IMR-90 (cell line): Measurements from ENCODE around the gene MEPCE. TPM values are rescaled to one million over a fixed set of nuclear protein-coding genes. Genes with fewer than 3 reads are reported as not detected.
A peak's percentile ranks its signal among the peaks of the same experiment; 100 is the strongest.

Experiments used
- ATAC-seq: fragments of 200-7000 bp; cut with Tn5 transposase; 2 replicates; pipeline ENCODE4 v1.9.1; 2020; ENCODE audit warnings: low read depth, mild to moderate bottlenecking, moderate library complexity
- BruUV-seq: library from RNA; stranded (reverse); fragments of 400-500 nt; replicated peaks from 2 replicates; lab custom pipeline; 2021; lab: Mats Ljungman, UMichigan
- CTCF ChIA-PET: fragments of 300-600 bp; formaldehyde crosslinking; extraction: SDS; loops from one replicate; lab custom pipeline; 2021; ENCODE audit warnings: antibody characterized with exemption; lab: Yijun Ruan, JAX
- POLR2A ChIA-PET: fragments of 300-600 bp; sonication (Branson Sonifier 250); formaldehyde crosslinking; loops from one replicate; lab custom pipeline; 2022; ENCODE audit warnings: antibody characterized with exemption; ENCODE audit not compliant: unreplicated experiment; lab: Charles Lee
- DNase-seq: peaks from one replicate; pipeline ENCODE4 v3.0.0; 2013
- H2AFZ ChIP-seq: replicated peaks from 2 replicates; pipeline ENCODE3; 2013; ENCODE audit warnings: low read length, mild to moderate bottlenecking; ENCODE audit not compliant: poor library complexity
- H2AK5ac ChIP-seq: 2 replicates; pipeline ENCODE4 v1.6.1; 2013; ENCODE audit warnings: low read depth, low read length, inconsistent platforms
- H2AK9ac ChIP-seq: replicated peaks from 2 replicates; pipeline ENCODE3; 2013; ENCODE audit warnings: mild to moderate bottlenecking, low read depth, low read length, moderate library complexity; ENCODE audit not compliant: poor library complexity
- H2BK120ac ChIP-seq: 2 replicates; pipeline ENCODE4 v1.6.1; 2013; ENCODE audit warnings: low read depth, low read length, inconsistent platforms
- H2BK15ac ChIP-seq: 3 replicates; pipeline ENCODE4 v1.6.1; 2013; ENCODE audit warnings: low read depth, low read length, inconsistent platforms
- H2BK20ac ChIP-seq: 2 replicates; pipeline ENCODE4 v1.6.1; 2013; ENCODE audit warnings: low read depth, mild to moderate bottlenecking, inconsistent platforms, low read length, moderate library complexity
- H2BK5ac ChIP-seq: 2 replicates; pipeline ENCODE4 v1.6.1; 2013; ENCODE audit warnings: mild to moderate bottlenecking, low read depth, low read length, inconsistent platforms; ENCODE audit not compliant: poor library complexity, severe bottlenecking
- H3K14ac ChIP-seq: replicated peaks from 2 replicates; pipeline ENCODE4 v1.6.1; 2013; ENCODE audit warnings: low read depth, low read length, inconsistent platforms
- H3K18ac ChIP-seq: 2 replicates; pipeline ENCODE4 v1.6.1; 2013; ENCODE audit warnings: low read depth, low read length, control low read depth
- H3K23ac ChIP-seq: 2 replicates; pipeline ENCODE4 v1.6.1; 2013; ENCODE audit warnings: low read depth, low read length, inconsistent platforms
- H3K27ac ChIP-seq: 2 replicates; pipeline ENCODE4 v1.5.1; 2013; ENCODE audit warnings: mild to moderate bottlenecking, control low read depth, low read length; ENCODE audit not compliant: insufficient read depth
- H3K27me3 ChIP-seq: 2 replicates; pipeline ENCODE4 v1.6.1; 2013; ENCODE audit warnings: low read length; ENCODE audit not compliant: control insufficient read depth, insufficient read depth
- H3K36me3 ChIP-seq: 2 replicates; pipeline ENCODE4 v1.6.1; 2013; ENCODE audit warnings: low read length, mixed read lengths; ENCODE audit not compliant: control insufficient read depth, insufficient read depth
- H3K4ac ChIP-seq: 2 replicates; pipeline ENCODE4 v1.6.1; 2013; ENCODE audit warnings: low read depth, low read length, inconsistent platforms
- H3K4me1 ChIP-seq: 2 replicates; pipeline ENCODE4 v1.6.1; 2013; ENCODE audit warnings: low read length, mixed read lengths; ENCODE audit not compliant: control insufficient read depth, insufficient read depth
- H3K4me2 ChIP-seq: 2 replicates; pipeline ENCODE4 v1.6.1; 2013; ENCODE audit warnings: low read depth, mild to moderate bottlenecking, control low read depth, low read length, moderate library complexity
- H3K4me3 ChIP-seq: 2 replicates; pipeline ENCODE4 v1.5.1; 2013; ENCODE audit warnings: low read depth, mild to moderate bottlenecking, control low read depth, low read length, moderate library complexity; ENCODE audit not compliant: insufficient read depth
- H3K56ac ChIP-seq: 2 replicates; pipeline ENCODE4 v1.6.1; 2013; ENCODE audit warnings: low read length, inconsistent platforms; ENCODE audit not compliant: insufficient read depth; ENCODE audit errors: extremely low read depth
- H3K79me1 ChIP-seq, 2 experiments: 2 replicates each; pipeline ENCODE4 v1.6.1; 2013; ENCODE audit warnings: low read length in 2 of 2, inconsistent platforms in 1 of 2, low read depth in 1 of 2
- H3K9ac ChIP-seq: 2 replicates; pipeline ENCODE4 v1.6.1; 2013; ENCODE audit warnings: low read depth, low read length, control low read depth
- H3K9me1 ChIP-seq: 2 replicates; pipeline ENCODE4 v1.6.1; 2013; ENCODE audit warnings: low read length, inconsistent platforms; ENCODE audit not compliant: insufficient read depth
- H3K9me3 ChIP-seq: 2 replicates; pipeline ENCODE4 v1.6.1; 2013; ENCODE audit warnings: low read length; ENCODE audit not compliant: control insufficient read depth, insufficient read depth
- H4K20me1 ChIP-seq: 2 replicates; pipeline ENCODE4 v1.6.1; 2013; ENCODE audit warnings: low read length, inconsistent platforms; ENCODE audit not compliant: insufficient read depth
- H4K5ac ChIP-seq: 2 replicates; pipeline ENCODE4 v1.6.1; 2013; ENCODE audit warnings: mild to moderate bottlenecking, low read depth, low read length, control low read depth
- H4K8ac ChIP-seq, 2 experiments: 2 replicates each; pipeline ENCODE4 v1.6.1; 2013; ENCODE audit warnings: low read depth in 2 of 2, low read length in 2 of 2, control low read depth in 1 of 2, inconsistent platforms in 1 of 2
- H4K91ac ChIP-seq: 2 replicates; pipeline ENCODE4 v1.6.1; 2013; ENCODE audit warnings: low read depth, low read length, inconsistent platforms; ENCODE audit not compliant: insufficient read depth
- BHLHE40 ChIP-seq: fragments of 150-350 bp; IDR thresholded peaks from 2 replicates; pipeline ENCODE4 v1.6.1; 2016; ENCODE audit warnings: mild to moderate bottlenecking, low read depth, low read length
- CEBPB ChIP-seq: IDR thresholded peaks from 2 replicates; pipeline ENCODE4 v1.6.1; 2012; ENCODE audit warnings: low read depth, low read length, improper control_type of control experiment
- FOS ChIP-seq: fragments of 150-350 bp; IDR thresholded peaks from 2 replicates; pipeline ENCODE4 v1.6.1; 2016; ENCODE audit warnings: low read depth, low read length
- MAFK ChIP-seq: IDR thresholded peaks from 2 replicates; pipeline ENCODE4 v1.6.1; 2012; ENCODE audit warnings: low read depth, low read length, improper control_type of control experiment
- MXI1 ChIP-seq: IDR thresholded peaks from 2 replicates; pipeline ENCODE4 v1.6.1; 2012; ENCODE audit warnings: low read depth, mild to moderate bottlenecking, low read length, moderate library complexity, borderline replicate concordance
- NFE2L2 ChIP-seq: fragments of 150-350 bp; IDR thresholded peaks from 2 replicates; pipeline ENCODE4 v1.6.1; 2016; ENCODE audit warnings: low read depth, mild to moderate bottlenecking, low read length
- POLR2A ChIP-seq: IDR thresholded peaks from 2 replicates; pipeline ENCODE4 v1.6.1; 2012; ENCODE audit warnings: mild to moderate bottlenecking, low read depth, low read length
- RAD21 ChIP-seq: IDR thresholded peaks from 2 replicates; pipeline ENCODE4 v1.6.1; 2012; ENCODE audit warnings: low read length, improper control_type of control experiment
- RCOR1 ChIP-seq: IDR thresholded peaks from 2 replicates; pipeline ENCODE4 v1.6.1; 2012; ENCODE audit warnings: mild to moderate bottlenecking, low read length, improper control_type of control experiment; ENCODE audit not compliant: insufficient replicate concordance
- RFX5 ChIP-seq: IDR thresholded peaks from 2 replicates; pipeline ENCODE4 v1.8.0; 2012; ENCODE audit warnings: low read depth, mild to moderate bottlenecking, low read length, moderate library complexity
- SMC3 ChIP-seq: fragments of 150-350 bp; IDR thresholded peaks from 2 replicates; pipeline ENCODE4 v1.6.1; 2016; ENCODE audit warnings: low read depth, mild to moderate bottlenecking, antibody characterized with exemption, low read length, moderate library complexity
- WGBS, 2 experiments: methylation state at CpG; one replicate each; pipeline versions ENCODE4 v1.1.5 to v1.1.7; 2013; ENCODE audit warnings: missing lambda C conversion rate in 2 of 2; ENCODE audit not compliant: insufficient read length in 1 of 2; ENCODE audit errors: extremely low coverage in 2 of 2; 5-methylcytosine and 5-hydroxymethylcytosine counted together
- dilution Hi-C: fragments of 300-500 bp; cut with HindIII; formaldehyde crosslinking; loops from one replicate; pipeline ENCODE4 v1.14.3; 2018; ENCODE audit warnings: low sequenced_read_pairs; ENCODE audit not compliant: unreplicated experiment
- in situ Hi-C: fragments of 300-500 bp; cut with MboI; formaldehyde crosslinking; loops from 3 replicates; pipeline ENCODE4 v1.14.3; 2019; ENCODE audit warnings: low sequenced_read_pairs, inconsistent platforms, mixed read lengths
- intact Hi-C: fragments of 100-400 bp; cut with micrococcal nuclease; formaldehyde crosslinking; loops from 2 replicates; pipeline ENCODE4 v1.10.0; 2022
- polyA plus RNA-seq, 3 experiments: library from polyadenylated mRNA; depleted of rRNA; stranded (reverse); fragments of >200 nt; gene quantifications; 2 replicates each; pipeline ENCODE4 v1.2.3, GENCODE V29; 2012; ENCODE audit warnings: low replicate concordance in 1 of 3
- total RNA-seq: library from RNA; depleted of rRNA; stranded (reverse); fragments of >200 nt; gene quantifications from 2 replicates; pipeline ENCODE4 v1.2.3, GENCODE V29; 2012
- TF ChIP-seq, protein P1 (sequence below): fragments of 150-350 bp; IDR thresholded peaks from 2 replicates; pipeline ENCODE4 v1.6.1; 2016; ENCODE audit warnings: low read depth, mild to moderate bottlenecking, low read length, moderate library complexity, borderline replicate concordance
- TF ChIP-seq, protein P2 (sequence below): fragments of 150-350 bp; IDR thresholded peaks from 2 replicates; pipeline ENCODE4 v1.6.1; 2017; ENCODE audit warnings: mild to moderate bottlenecking, antibody characterized with exemption, low read length, low read depth
- TF ChIP-seq, protein P3 (sequence below): conservative IDR thresholded peaks from 2 replicates; pipeline ENCODE4 v1.5.1; 2012; ENCODE audit warnings: mild to moderate bottlenecking, low read depth, low read length, improper control_type of control experiment

Gene MEPCE
- total and polyA plus RNA-seq, 2 of the 4 experiments (the other 2 are of a cell fraction): 18.2 to 22.9 TPM

DNA sequence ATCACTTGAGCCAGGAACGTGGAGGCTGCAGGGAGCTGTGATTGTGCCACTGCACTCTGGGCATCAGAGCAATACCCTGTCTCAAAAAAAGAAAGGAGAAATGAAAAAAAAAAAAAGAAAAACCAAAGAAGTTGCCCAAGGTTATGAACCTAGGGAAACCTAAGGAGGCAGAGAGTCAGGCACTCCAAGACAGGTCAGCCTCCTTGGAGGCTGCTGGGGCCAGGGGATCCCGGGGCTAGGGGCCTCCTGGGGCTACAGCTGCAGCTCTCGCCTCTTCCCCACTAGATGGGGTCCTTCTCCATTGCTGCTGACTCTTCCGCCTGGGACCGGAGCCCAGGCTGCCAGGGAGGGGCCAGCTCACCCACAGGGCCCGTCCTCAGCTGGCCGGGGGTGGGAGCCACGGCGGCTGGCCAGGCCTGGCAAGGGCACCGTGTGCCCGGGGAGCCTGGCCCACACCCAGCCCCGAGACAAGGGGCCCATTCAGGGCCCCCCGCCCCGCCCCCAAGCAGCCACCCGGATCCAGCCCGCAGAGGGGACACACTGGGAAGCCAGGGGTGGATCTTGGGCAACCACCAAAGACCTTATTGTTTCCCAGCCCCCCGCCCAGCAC is 36.2 kb downstream of the MEPCE start:
- H3K14ac ChIP-seq: no peak overlapping the region
- intact Hi-C loops (loop anchor here (1.0 kb wide), 1 partner anchor 93 kb away; no protein-coding TSS in a partner anchor), in situ Hi-C loops (loop anchor here (10.0 to 25.0 kb wide), 2 partner anchors 229 to 396 kb away; partner anchors contain the start of genes GIGYF1, SLC12A9 and TRIP6), dilution Hi-C loops (no loop called here)
- H4K91ac ChIP-seq: no peak overlapping the region
- ChIA-PET CTCF (interaction anchor here (0.6 to 1.5 kb wide), 9 partner anchors 10 to 587 kb away, joined by 3 to 8 read pairs (median 4); partner anchors contain the start of gene ZCWPW1), POLR2A (interaction anchor here (0.7 kb wide), 1 partner anchor 32 kb away, joined by 5 read pairs; no protein-coding TSS in a partner anchor)
- H3K9me1 ChIP-seq: peaks cover 9% of the 10 kb centered on the region
- H3K4ac ChIP-seq: no peak overlapping the region
- H3K9me3 ChIP-seq: no peaks in the 10 kb centered on the region
- no peak overlapping the region for H3K27ac ChIP-seq
- H2BK15ac ChIP-seq: no peak overlapping the region
- H4K5ac ChIP-seq: no peak overlapping the region
- peak overlapping the region in 1 of 2 experiments; percentile 57; a peak in 1 of 4 replicates for H4K8ac ChIP-seq
- H3K4me2 ChIP-seq: no peak overlapping the region
- DNase-seq: peak; percentile 71
- H3K36me3 ChIP-seq: peaks cover 27% of the 10 kb centered on the region; the same call in 1 of the 2 replicates
- H2BK20ac ChIP-seq: no peak overlapping the region
- H3K79me1 ChIP-seq: peaks cover 2 to 21% of the 10 kb centered on the region in 2 experiments; a peak in 1 of 4 replicates
- H3K4me3 ChIP-seq: no peak overlapping the region
- no peak overlapping the region for H3K56ac ChIP-seq
- WGBS, 2 experiments: 11% methylated on average over 4 of the region's 17 CpGs; no CpG with 5 or more reads in 1 of the 2 experiments
- H2AK9ac ChIP-seq: no peak overlapping the region
- peak overlapping the region; percentile 80; the same call in 1 of the 2 replicates for H2AK5ac ChIP-seq
- no peak overlapping the region for H3K23ac ChIP-seq
- H2BK5ac ChIP-seq: no peak overlapping the region
- ATAC-seq: peak; percentile 84
- H2AFZ ChIP-seq: peak overlapping the region; percentile 61
- no peak overlapping the region for H3K9ac ChIP-seq
- no peaks in the 10 kb centered on the region for H3K27me3 ChIP-seq
- no peak overlapping the region for H2BK120ac ChIP-seq
- no peak overlapping the region for H3K18ac ChIP-seq
- no TSS peak for BruUV-seq
- peaks cover 12% of the 10 kb centered on the region for H3K4me1 ChIP-seq
- peaks cover 7% of the 10 kb centered on the region for H4K20me1 ChIP-seq
- TF ChIP-seq BHLHE40: no peak
- TF ChIP-seq RCOR1: no peak
- TF ChIP-seq NFE2L2: no peak
- TF ChIP-seq, protein P1, sequence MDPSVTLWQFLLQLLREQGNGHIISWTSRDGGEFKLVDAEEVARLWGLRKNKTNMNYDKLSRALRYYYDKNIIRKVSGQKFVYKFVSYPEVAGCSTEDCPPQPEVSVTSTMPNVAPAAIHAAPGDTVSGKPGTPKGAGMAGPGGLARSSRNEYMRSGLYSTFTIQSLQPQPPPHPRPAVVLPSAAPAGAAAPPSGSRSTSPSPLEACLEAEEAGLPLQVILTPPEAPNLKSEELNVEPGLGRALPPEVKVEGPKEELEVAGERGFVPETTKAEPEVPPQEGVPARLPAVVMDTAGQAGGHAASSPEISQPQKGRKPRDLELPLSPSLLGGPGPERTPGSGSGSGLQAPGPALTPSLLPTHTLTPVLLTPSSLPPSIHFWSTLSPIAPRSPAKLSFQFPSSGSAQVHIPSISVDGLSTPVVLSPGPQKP: no peak
- TF ChIP-seq SMC3: peak; percentile 54
- TF ChIP-seq CEBPB: no peak
- TF ChIP-seq MAFK: no peak
- TF ChIP-seq RFX5: no peak
- TF ChIP-seq, protein P2, sequence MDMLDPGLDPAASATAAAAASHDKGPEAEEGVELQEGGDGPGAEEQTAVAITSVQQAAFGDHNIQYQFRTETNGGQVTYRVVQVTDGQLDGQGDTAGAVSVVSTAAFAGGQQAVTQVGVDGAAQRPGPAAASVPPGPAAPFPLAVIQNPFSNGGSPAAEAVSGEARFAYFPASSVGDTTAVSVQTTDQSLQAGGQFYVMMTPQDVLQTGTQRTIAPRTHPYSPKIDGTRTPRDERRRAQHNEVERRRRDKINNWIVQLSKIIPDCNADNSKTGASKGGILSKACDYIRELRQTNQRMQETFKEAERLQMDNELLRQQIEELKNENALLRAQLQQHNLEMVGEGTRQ: no peak
- peak; percentile 68 for TF ChIP-seq RAD21
- no peak for TF ChIP-seq MXI1
- TF ChIP-seq, protein P3, sequence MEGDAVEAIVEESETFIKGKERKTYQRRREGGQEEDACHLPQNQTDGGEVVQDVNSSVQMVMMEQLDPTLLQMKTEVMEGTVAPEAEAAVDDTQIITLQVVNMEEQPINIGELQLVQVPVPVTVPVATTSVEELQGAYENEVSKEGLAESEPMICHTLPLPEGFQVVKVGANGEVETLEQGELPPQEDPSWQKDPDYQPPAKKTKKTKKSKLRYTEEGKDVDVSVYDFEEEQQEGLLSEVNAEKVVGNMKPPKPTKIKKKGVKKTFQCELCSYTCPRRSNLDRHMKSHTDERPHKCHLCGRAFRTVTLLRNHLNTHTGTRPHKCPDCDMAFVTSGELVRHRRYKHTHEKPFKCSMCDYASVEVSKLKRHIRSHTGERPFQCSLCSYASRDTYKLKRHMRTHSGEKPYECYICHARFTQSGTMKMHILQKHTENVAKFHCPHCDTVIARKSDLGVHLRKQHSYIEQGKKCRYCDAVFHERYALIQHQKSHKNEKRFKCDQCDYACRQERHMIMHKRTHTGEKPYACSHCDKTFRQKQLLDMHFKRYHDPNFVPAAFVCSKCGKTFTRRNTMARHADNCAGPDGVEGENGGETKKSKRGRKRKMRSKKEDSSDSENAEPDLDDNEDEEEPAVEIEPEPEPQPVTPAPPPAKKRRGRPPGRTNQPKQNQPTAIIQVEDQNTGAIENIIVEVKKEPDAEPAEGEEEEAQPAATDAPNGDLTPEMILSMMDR: peak; percentile 71
- no peak for TF ChIP-seq FOS
- TF ChIP-seq POLR2A: no peak
